ENCODE data around the gene ORC6.

GRCh38 chr16:46702030-46702429, 12.6 kb downstream of the ORC6 start:
- TF ChIP-seq, protein P1, sequence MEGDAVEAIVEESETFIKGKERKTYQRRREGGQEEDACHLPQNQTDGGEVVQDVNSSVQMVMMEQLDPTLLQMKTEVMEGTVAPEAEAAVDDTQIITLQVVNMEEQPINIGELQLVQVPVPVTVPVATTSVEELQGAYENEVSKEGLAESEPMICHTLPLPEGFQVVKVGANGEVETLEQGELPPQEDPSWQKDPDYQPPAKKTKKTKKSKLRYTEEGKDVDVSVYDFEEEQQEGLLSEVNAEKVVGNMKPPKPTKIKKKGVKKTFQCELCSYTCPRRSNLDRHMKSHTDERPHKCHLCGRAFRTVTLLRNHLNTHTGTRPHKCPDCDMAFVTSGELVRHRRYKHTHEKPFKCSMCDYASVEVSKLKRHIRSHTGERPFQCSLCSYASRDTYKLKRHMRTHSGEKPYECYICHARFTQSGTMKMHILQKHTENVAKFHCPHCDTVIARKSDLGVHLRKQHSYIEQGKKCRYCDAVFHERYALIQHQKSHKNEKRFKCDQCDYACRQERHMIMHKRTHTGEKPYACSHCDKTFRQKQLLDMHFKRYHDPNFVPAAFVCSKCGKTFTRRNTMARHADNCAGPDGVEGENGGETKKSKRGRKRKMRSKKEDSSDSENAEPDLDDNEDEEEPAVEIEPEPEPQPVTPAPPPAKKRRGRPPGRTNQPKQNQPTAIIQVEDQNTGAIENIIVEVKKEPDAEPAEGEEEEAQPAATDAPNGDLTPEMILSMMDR (conservative IDR thresholded peaks at IDR 0.05; ENCODE audit: low read depth, low read length) = no peak
- TF ChIP-seq EZH2 (IDR thresholded peaks at IDR 0.05; ENCODE audit: borderline replicate concordance, low read depth, low read length, poor library complexity, severe bottlenecking) = no peak

Data from A673 (cell line).